Panc1 (cell line): Measurements from ENCODE around the gene SETX. TPM values are rescaled to one million over a fixed set of nuclear protein-coding genes. Genes with fewer than 3 reads are reported as not detected.

Source experiments
- ATAC-seq: fragments of 200-7000 bp; cut with Tn5 transposase; 2 replicates; pipeline ENCODE4 v1.9.1; 2020; ENCODE audit warnings: mild to moderate bottlenecking, moderate library complexity
- BruUV-seq: library from RNA; stranded (reverse); fragments of 400-500 nt; replicated peaks from 2 replicates; lab custom pipeline; 2021; lab: Mats Ljungman, UMichigan
- CTCF ChIA-PET: fragments of 300-600 bp; sonication (Branson Sonifier 250); formaldehyde crosslinking; loops from one replicate; lab custom pipeline; 2022; ENCODE audit warnings: antibody characterized with exemption; lab: Charles Lee
- POLR2A ChIA-PET: fragments of 300-600 bp; sonication (Branson Sonifier 250); formaldehyde crosslinking; loops from one replicate; lab custom pipeline; 2022; ENCODE audit warnings: antibody characterized with exemption; lab: Charles Lee
- DNase-seq: peaks from one replicate; pipeline ENCODE4 v3.0.0-alpha.2; 2010; ENCODE audit warnings: low read depth, low spot score
- H3K27ac ChIP-seq: 2 replicates; pipeline ENCODE4 v1.5.1; 2011; ENCODE audit warnings: mild to moderate bottlenecking, low read length, inconsistent platforms
- H3K27me3 ChIP-seq: fragments of 200-500 bp; sonication (Bioruptor generic); 2 replicates; pipeline ENCODE4 v1.6.0; 2014; ENCODE audit warnings: low read length, inconsistent platforms; ENCODE audit not compliant: control insufficient read depth, insufficient read depth
- H3K36me3 ChIP-seq: fragments of 200-500 bp; sonication (Bioruptor generic); 2 replicates; pipeline ENCODE4 v1.5.1; 2014; ENCODE audit warnings: inconsistent platforms, mild to moderate bottlenecking, low read length, moderate library complexity; ENCODE audit not compliant: control insufficient read depth, insufficient read depth
- H3K4me1 ChIP-seq: 2 replicates; pipeline ENCODE4 v1.5.1; 2011; ENCODE audit warnings: inconsistent platforms, mild to moderate bottlenecking, low read length, moderate library complexity; ENCODE audit not compliant: control insufficient read depth, insufficient read depth
- H3K4me3 ChIP-seq, 2 experiments: 2 replicates each; pipeline ENCODE4 v1.5.1; 2011 to 2012; ENCODE audit warnings: low read depth in 2 of 2, low read length in 2 of 2, mild to moderate bottlenecking in 2 of 2, inconsistent platforms in 1 of 2, moderate library complexity in 1 of 2
- H3K9me3 ChIP-seq: fragments of 200-500 bp; sonication (Bioruptor generic); 2 replicates; pipeline ENCODE4 v1.5.1; 2014; ENCODE audit warnings: low read depth, mild to moderate bottlenecking, inconsistent platforms, low read length, moderate library complexity; ENCODE audit not compliant: control insufficient read depth, insufficient read depth
- POLR2AphosphoS5 ChIP-seq: IDR thresholded peaks from 2 replicates; pipeline ENCODE4 v1.6.1; 2012; ENCODE audit warnings: mild to moderate bottlenecking, low read depth, low read length, moderate library complexity
- SIN3A ChIP-seq: IDR thresholded peaks from 2 replicates; pipeline ENCODE4 v1.6.1; 2012; ENCODE audit warnings: low read depth, mild to moderate bottlenecking, low read length, moderate library complexity, borderline replicate concordance; ENCODE audit not compliant: insufficient read depth
- TCF7L2 ChIP-seq: IDR thresholded peaks from 2 replicates; pipeline ENCODE4 v1.6.1; 2011; ENCODE audit warnings: mild to moderate bottlenecking, low read depth, low read length, inconsistent platforms
- in situ Hi-C: cut with HindIII; loops from 2 replicates; pipeline ENCODE4 v1.10.0; 2016; ENCODE audit warnings: low sequenced_read_pairs, low pct_unique_long_range_greater_than_20kb
- intact Hi-C: fragments of 100-400 bp; cut with micrococcal nuclease; formaldehyde crosslinking; loops from one replicate; pipeline ENCODE4 v1.10.0; 2022; ENCODE audit not compliant: unreplicated experiment
- total RNA-seq: library from RNA; stranded (reverse); gene quantifications from one replicate; pipeline ENCODE4 v1.2.1, GENCODE V29; 2021; ENCODE audit not compliant: unreplicated experiment
- TF ChIP-seq, protein P1 (sequence below), 2 experiments: IDR thresholded peaks; 2 replicates each; pipeline ENCODE4 v1.6.1; 2011 to 2012; ENCODE audit warnings: low read depth in 2 of 2, control low read depth in 1 of 2, low read length in 1 of 2, mild to moderate bottlenecking in 1 of 2, moderate library complexity in 1 of 2; ENCODE audit not compliant: insufficient read depth in 1 of 2
- TF ChIP-seq, protein P2 (sequence below): fragments of 450-650 bp; IDR thresholded peaks from 2 replicates; pipeline ENCODE4 v1.5.1; 2017; ENCODE audit warnings: mild to moderate bottlenecking

The SETX gene
- total RNA-seq, 1 experiment from 2014 or later: 28.1 TPM

DNA sequence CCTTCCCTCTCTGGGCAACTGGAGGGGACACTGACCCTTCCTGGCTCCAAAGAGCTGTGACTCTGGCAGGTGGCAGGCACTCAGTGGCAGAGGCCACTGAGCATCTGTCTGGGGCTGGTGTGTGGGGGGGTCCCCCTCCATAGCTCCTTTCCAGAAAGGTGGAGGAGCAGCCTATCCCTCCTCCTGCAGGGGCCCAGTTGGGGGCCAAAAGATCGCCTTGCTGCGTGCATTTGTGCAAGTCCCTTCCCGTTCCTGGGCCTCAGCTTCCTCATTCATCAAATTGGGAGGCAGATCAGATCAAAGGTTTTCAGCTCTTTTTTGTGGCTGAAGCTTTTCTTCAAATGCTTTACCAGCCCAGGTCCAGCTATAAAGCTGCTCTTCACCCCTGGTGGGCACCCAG lies 115.3 kb downstream of the SETX start:
- ChIA-PET CTCF (no interaction called here), POLR2A (no interaction called here)
- in situ Hi-C loops: no loop called here
- Histone ChIP-seq H3K36me3 (no peaks in the 10 kb centered on the region), H3K4me1 (no peaks in the 10 kb centered on the region; the same call in 1 of the 2 replicates), H3K27me3 (no peaks in the 10 kb centered on the region), H3K9me3 (no peaks in the 10 kb centered on the region), H3K4me3 (no peak overlapping the region), H3K27ac (no peak overlapping the region)
- intact Hi-C loops: loop anchor here (5.0 kb wide), 1 partner anchor 72 kb away; no protein-coding TSS in a partner anchor
- ATAC-seq (no peak), DNase-seq (no peak)
- BruUV-seq: no TSS peak
- TF ChIP-seq, protein P1, sequence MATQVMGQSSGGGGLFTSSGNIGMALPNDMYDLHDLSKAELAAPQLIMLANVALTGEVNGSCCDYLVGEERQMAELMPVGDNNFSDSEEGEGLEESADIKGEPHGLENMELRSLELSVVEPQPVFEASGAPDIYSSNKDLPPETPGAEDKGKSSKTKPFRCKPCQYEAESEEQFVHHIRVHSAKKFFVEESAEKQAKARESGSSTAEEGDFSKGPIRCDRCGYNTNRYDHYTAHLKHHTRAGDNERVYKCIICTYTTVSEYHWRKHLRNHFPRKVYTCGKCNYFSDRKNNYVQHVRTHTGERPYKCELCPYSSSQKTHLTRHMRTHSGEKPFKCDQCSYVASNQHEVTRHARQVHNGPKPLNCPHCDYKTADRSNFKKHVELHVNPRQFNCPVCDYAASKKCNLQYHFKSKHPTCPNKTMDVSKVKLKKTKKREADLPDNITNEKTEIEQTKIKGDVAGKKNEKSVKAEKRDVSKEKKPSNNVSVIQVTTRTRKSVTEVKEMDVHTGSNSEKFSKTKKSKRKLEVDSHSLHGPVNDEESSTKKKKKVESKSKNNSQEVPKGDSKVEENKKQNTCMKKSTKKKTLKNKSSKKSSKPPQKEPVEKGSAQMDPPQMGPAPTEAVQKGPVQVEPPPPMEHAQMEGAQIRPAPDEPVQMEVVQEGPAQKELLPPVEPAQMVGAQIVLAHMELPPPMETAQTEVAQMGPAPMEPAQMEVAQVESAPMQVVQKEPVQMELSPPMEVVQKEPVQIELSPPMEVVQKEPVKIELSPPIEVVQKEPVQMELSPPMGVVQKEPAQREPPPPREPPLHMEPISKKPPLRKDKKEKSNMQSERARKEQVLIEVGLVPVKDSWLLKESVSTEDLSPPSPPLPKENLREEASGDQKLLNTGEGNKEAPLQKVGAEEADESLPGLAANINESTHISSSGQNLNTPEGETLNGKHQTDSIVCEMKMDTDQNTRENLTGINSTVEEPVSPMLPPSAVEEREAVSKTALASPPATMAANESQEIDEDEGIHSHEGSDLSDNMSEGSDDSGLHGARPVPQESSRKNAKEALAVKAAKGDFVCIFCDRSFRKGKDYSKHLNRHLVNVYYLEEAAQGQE (IDR thresholded peaks at IDR 0.05; ENCODE audit: insufficient read depth in 1 of 2, low read depth in 2 of 2, low read length in 1 of 2): no peak
- TF ChIP-seq TCF7L2 (no peak), SIN3A (no peak), POLR2AphosphoS5 (no peak)
- TF ChIP-seq, protein P2, sequence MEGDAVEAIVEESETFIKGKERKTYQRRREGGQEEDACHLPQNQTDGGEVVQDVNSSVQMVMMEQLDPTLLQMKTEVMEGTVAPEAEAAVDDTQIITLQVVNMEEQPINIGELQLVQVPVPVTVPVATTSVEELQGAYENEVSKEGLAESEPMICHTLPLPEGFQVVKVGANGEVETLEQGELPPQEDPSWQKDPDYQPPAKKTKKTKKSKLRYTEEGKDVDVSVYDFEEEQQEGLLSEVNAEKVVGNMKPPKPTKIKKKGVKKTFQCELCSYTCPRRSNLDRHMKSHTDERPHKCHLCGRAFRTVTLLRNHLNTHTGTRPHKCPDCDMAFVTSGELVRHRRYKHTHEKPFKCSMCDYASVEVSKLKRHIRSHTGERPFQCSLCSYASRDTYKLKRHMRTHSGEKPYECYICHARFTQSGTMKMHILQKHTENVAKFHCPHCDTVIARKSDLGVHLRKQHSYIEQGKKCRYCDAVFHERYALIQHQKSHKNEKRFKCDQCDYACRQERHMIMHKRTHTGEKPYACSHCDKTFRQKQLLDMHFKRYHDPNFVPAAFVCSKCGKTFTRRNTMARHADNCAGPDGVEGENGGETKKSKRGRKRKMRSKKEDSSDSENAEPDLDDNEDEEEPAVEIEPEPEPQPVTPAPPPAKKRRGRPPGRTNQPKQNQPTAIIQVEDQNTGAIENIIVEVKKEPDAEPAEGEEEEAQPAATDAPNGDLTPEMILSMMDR: no peak

DNA sequence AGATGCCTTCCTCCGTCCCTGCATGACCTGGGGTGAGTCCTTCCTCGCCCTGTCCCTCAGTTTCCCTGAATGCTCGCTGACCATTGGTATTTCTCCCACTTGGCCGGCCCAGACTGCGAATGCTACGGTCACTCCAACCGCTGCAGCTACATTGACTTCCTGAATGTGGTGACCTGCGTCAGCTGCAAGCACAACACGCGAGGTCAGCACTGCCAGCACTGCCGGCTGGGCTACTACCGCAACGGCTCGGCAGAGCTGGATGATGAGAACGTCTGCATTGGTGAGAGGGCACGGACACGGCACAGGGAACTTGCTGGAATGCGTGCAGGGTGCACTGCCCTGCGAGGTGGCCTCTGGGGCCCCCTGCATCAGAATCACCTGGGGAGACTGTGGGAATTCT lies 115.8 kb downstream of the SETX start:
- ATAC-seq: no peak
- Histone ChIP-seq H3K36me3 (no peaks in the 10 kb centered on the region), H3K27ac (no peak overlapping the region), H3K4me3 (no peak overlapping the region), H3K4me1 (no peaks in the 10 kb centered on the region; the same call in 1 of the 2 replicates), H3K27me3 (no peaks in the 10 kb centered on the region), H3K9me3 (no peaks in the 10 kb centered on the region)
- no peak for DNase-seq
- BruUV-seq: no TSS peak
- POLR2A ChIA-PET: interaction anchor here (0.6 kb wide), 1 partner anchor 74 kb away, joined by 9 read pairs; no protein-coding TSS in a partner anchor
- in situ Hi-C loops: no loop called here
- intact Hi-C loops: loop anchor here (5.0 kb wide), 1 partner anchor 72 kb away; no protein-coding TSS in a partner anchor
- CTCF ChIA-PET: no interaction called here
- TF ChIP-seq POLR2AphosphoS5: no peak
